HG02870 (cell line): ENCODE measurements around the gene MAFG.

Source experiments
- ATAC-seq: cut with Tn5 transposase; IDR thresholded peaks from one replicate; pipeline ENCODE4 v1.9.1; 2021; ENCODE audit warnings: mild to moderate bottlenecking, moderate library complexity; ENCODE audit not compliant: unreplicated experiment

The MAFG gene

DNA sequence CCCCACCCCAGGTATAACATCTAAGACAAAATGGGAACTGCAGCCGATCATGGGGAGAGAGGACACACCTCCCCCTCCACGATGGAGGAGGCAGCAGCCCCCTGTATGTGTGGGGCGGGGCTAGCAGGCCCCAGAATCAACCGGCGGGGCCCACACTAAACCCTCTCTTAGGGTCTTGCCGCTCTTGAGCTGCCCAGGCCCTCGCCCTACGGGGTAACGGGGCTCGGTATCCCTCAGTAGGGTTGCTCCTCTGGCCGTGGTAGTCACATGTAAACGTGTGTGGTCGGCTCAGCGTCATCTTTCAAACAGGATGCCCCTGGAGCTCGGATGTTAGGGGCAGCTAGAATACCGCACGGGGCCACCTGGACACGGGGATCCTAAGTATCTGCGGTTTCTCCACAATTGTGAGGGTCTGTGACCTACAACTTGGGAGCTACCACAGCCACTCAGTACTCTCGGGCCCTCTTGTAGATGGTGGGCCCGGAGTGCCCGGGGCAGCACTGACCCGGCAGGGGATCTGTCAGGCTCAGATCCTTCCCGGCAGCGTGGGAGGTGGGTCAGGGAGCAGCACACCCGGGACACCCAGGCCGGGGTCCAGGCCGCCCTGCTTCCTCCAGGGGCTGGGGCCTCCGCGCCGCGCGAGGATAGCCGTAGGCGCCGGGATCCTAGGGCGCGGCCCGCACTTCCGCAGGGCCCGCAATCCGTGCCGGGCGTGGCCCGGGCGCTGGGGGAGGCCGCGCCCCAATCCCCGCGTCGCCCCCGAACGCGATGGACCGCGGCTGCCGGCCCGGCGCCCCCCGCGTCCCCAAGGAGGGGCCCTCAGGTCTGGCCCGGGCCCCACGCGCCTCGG is 57.2 kb downstream of the MAFG start:
- ATAC-seq, result peak; percentile 4

DNA sequence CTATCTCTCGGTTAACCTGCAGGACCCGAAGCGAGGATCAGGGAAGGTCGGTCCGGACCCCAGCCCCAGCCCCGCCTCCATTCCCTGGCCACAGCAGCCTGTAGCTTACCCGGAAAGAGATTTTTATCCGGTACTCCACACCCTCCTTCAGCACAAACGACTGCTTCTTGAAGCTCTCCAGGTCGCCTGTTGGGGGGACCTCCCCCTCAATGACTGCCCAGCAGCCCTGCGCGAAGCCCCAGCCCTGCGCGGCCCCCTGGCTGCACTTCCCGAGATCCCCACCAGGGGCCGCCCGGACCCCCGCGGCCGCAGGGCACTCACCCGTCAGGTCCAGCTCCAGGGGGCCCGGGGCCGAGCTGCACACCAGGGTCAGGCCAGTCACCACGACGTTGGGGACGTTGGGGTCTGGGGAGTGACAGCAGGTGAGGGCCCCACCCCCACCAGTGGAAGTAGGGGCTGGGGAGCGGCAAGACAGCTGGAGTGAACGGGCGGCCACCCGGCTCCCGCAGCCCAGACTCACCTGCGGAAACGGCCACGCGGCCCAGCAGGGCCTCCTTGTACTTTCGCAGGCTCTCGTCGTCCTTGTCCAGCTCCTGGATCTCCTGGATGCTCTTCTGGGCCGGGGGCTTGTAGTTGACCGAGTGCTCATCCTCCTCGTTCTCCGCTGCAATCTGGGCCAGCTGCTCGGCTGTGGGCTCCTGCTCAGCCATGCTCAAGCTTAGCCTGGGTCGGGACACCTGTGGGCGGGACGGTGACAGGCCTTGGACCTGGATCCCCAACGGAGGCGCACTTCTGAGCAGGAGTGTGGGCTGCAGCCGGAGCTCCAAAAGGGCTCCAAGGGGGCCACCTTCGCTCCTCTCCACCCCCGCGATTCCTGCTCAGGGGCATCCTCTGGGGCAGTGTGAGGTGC is 58.1 kb downstream of the MAFG start:
- ATAC-seq, result no peak

DNA sequence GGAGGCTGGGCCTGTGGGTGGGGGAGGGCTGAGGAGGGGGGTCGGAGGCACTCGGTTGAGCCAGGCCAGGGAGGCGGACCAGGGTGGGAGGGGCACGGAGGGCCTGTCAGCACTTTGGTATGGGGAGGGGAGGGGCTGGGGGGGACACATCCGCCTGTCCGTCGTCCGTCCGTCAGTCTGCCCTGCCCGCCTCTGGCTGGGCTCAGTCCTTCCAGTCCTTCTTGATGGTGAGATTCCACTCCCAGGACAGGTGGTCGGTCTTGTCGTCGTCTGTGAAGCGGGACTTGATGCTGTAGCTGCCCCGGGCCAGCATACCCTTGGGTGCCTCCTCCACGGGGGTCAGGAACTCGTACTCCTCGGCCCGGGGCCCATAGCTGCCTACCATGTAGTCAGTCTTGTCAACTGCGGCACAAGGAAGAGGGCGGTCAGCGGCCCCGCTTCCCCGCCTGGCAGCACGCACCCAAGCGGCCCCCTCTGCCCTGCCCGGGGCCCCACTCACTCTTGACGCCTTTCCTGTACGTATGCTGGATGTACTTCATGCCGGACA is 58.8 kb downstream of the MAFG start:
- no peak for ATAC-seq
